ENCODE measurements around the gene KDM4C.
A peak's percentile ranks its signal among the peaks of the same experiment; 100 is the strongest.

The KDM4C gene

DNA sequence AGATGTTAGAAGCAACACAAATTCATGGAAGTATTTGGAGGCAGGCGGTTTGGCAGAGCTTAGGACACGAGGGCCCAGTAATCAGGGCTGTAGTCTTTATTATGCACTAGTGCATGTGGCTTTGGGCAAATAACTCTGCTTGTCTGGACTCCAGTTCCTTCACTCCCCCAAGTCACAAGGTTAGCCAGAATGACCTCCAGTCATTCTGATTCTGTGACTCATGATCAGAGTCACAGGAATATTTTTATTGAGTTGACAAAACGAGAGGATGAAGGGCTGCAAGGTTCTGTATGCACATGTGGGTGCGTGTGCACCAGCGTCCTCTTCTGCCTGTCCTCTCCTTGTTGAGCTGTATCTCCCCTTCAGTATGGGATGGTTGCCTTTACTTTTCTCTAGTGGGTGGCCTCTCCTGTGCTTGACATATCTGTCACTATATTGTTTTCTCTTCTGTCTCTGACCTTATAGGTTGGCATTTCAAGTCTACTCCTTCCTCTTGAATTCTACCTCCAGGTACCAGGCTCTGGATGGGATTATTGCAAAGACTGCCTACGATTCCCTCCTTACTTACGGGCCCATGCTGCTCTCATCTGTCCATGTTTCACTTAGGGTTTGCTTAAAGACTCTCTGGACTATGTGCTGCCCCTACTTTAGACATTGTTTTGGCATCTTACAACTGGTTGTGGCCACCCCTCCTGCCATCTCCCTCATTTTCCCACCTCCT lies 94.6 kb downstream of the KDM4C start:
- Mint-ChIP-seq H3K36me3 (peaks cover 24% of the 10 kb centered on the region), H3K27ac (no peak overlapping the region), H3K27me3 (no peaks in the 10 kb centered on the region), H3K9me3 (no peaks in the 10 kb centered on the region), H3K4me1 (peaks cover 12% of the 10 kb centered on the region), H3K4me3 (no peak overlapping the region)

DNA sequence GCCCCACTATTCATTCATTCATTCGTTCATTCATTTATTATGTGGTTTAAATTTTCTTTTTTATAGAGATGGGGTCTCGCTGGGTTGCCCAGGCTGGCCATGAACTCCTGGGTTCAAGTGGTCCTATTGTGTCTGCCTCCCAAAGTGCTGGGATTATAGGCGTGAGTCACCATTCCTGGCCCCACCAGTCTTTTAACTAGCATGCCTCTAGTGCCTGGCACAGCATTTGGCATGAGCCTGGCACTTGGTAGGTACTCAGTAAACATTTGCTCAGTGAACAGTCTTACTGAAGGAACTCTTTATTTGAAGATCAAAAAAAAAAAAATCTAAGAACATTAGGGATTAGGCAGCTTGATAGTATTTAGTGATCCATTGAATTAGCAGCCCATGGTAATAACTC lies 98.1 kb downstream of the KDM4C start:
- no peaks in the 10 kb centered on the region for H3K9me3 Mint-ChIP-seq
- peaks cover 7% of the 10 kb centered on the region for H3K4me1 Mint-ChIP-seq
- no peaks in the 10 kb centered on the region for H3K27me3 Mint-ChIP-seq
- H3K4me3 Mint-ChIP-seq = no peak overlapping the region
- peaks cover 21% of the 10 kb centered on the region for H3K36me3 Mint-ChIP-seq
- H3K27ac Mint-ChIP-seq = no peak overlapping the region

DNA sequence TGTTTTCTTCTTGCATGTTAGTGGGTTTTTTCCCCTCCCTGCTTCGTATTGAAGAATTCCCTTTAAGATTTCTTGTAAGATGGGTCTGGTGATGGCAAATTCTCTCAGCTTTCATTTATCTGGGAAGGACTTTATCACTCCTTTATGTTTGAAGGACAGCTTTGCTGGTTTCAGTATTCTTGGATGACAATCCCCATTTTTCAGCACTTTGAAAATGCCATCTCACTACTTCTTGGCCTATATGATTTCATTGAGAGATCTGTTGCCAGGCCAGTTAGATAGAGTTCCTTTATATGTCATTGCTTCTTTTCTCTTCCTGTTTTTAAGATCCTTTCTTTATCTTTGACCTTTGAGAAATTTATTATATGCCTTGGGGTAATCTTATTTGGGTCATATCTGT lies 106.3 kb downstream of the KDM4C start:
- Mint-ChIP-seq H3K4me3 (no peak overlapping the region), H3K27me3 (no peaks in the 10 kb centered on the region), H3K4me1 (peaks cover 12% of the 10 kb centered on the region), H3K36me3 (peaks cover 30% of the 10 kb centered on the region), H3K27ac (no peak overlapping the region), H3K9me3 (no peaks in the 10 kb centered on the region)

DNA sequence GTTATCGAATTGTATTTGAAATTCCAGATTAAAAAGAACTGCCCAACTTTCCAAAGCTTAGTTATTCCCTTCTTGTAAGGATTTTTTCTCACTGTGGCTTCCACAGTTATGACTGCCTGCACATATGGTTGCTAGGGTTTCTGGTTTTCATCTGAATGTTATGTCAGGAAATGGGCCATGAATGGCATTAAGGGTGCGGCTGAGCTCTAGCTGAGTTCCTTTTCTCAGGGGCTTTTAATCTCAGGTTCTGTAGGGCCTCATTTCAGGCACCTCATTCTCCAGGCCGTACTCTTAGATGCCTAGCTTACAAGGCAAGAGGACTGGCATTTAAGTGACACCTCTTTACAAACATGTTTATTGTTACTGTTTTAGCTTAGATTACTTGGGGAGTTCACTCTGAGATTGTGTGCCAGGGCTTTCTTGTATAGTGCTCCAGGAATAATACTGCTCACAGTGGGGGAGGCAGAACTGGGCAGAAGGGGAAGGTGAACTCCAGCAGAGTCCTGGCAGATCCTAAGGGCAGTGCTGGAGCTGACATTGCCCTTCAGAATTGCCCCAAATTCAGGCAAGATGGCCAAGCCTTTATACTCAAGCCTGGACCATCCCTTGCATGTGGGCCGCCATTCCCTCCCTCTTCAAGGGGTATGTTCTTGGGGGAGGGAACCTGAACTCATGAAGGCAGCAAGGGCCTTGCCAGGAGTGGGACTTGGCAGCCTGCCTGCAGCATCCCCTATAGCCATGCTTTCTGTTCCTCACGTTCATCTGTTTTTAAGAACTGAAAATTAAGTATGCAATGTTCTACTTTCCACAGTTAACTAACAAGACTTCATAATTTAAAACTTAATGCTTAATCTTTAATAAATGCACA lies 111.5 kb downstream of the KDM4C start:
- peaks cover 36% of the 10 kb centered on the region for H3K36me3 Mint-ChIP-seq
- peaks cover 51% of the 10 kb centered on the region for H3K4me1 Mint-ChIP-seq
- peak overlapping the region; percentile 30 for H3K27ac Mint-ChIP-seq
- no peak overlapping the region for H3K4me3 Mint-ChIP-seq
- no peaks in the 10 kb centered on the region for H3K27me3 Mint-ChIP-seq
- H3K9me3 Mint-ChIP-seq = no peaks in the 10 kb centered on the region

DNA sequence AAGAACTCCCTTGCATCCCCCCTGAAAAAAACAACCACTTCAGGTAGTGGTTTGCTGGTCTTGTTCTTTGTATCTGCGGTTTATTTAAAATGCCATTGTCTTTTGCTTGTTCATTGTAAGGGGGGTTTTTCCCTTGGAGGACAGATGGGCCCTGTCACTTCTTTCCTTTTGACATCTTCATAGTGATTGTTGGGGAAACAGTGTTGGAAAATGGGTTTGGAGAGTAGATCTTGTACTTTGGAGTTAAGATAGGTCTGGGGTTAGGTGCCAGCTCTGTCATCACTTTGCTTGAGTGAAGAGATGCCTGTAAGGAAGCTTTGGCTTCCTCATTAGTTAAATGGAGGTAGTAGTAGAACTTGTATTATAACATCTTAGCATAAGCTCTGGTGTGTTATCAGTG lies 112.4 kb downstream of the KDM4C start:
- Mint-ChIP-seq H3K27me3 (no peaks in the 10 kb centered on the region), H3K4me3 (no peak overlapping the region), H3K27ac (no peak overlapping the region), H3K36me3 (peaks cover 35% of the 10 kb centered on the region), H3K4me1 (peaks cover 60% of the 10 kb centered on the region), H3K9me3 (no peaks in the 10 kb centered on the region)

DNA sequence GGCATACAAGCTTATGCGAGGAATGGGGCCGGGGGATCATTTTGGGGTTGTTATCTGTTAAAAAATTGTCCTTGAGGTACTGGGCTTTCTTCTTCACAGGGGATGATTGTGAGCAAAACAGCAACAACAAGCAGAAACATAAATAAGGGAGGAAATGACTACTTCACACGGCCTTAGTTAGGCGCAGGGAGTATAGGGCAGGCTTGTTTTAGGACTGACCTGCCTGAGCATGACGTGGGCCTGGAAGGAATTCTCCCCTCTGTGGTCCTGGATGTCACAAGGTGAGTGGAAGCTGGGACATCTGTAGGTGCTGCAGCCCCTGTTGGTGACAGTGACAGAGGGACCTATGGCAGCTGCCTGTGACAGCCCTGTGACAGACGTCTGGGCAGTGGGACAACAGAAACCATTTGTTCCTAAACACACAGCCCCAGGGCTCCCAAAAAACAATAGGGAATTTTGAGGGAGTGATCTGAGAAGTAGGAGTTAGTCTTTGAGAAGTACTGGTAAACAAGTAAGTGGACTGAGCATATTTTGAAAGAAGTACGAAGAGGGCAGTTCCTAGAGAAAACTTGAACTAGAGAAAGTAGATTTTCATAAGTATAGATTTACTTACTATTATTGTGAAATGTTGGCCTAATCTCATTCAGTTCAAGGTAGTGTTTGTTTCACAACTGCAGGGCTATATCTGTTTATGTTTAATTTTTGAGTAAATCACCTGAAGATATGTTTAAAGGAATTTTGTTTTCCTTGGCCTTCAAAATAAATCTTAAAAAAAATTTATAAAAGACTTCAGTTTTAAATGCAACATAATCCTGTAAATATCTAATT lies 113.1 kb downstream of the KDM4C start:
- Mint-ChIP-seq H3K36me3 (peaks cover 35% of the 10 kb centered on the region), H3K4me3 (no peak overlapping the region), H3K4me1 (peaks cover 67% of the 10 kb centered on the region), H3K27me3 (no peaks in the 10 kb centered on the region), H3K9me3 (no peaks in the 10 kb centered on the region), H3K27ac (no peak overlapping the region)

DNA sequence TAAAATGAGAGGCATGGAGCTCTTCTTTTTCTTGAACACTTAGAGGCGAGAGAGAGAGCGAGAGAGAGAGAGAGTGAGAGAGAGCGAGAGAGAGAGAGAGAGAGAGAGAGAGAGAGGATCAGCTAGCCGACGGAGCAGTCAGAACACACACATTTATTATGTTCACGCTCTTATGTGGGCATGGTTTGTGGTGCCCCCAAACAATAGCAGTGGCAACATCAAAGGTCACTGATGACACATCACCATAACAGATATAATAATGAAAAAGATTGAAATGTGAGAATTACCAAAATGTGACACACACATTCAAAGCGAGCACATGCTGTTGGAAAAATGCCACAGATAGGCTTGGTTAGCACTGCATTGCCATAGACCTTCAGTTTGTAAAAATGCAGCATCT lies 116.1 kb downstream of the KDM4C start:
- H3K27me3 Mint-ChIP-seq = no peaks in the 10 kb centered on the region
- no peak overlapping the region for H3K4me3 Mint-ChIP-seq
- peaks cover 35% of the 10 kb centered on the region for H3K36me3 Mint-ChIP-seq
- H3K9me3 Mint-ChIP-seq = no peaks in the 10 kb centered on the region
- H3K4me1 Mint-ChIP-seq = peaks cover 81% of the 10 kb centered on the region
- peak overlapping the region; percentile 19 for H3K27ac Mint-ChIP-seq

DNA sequence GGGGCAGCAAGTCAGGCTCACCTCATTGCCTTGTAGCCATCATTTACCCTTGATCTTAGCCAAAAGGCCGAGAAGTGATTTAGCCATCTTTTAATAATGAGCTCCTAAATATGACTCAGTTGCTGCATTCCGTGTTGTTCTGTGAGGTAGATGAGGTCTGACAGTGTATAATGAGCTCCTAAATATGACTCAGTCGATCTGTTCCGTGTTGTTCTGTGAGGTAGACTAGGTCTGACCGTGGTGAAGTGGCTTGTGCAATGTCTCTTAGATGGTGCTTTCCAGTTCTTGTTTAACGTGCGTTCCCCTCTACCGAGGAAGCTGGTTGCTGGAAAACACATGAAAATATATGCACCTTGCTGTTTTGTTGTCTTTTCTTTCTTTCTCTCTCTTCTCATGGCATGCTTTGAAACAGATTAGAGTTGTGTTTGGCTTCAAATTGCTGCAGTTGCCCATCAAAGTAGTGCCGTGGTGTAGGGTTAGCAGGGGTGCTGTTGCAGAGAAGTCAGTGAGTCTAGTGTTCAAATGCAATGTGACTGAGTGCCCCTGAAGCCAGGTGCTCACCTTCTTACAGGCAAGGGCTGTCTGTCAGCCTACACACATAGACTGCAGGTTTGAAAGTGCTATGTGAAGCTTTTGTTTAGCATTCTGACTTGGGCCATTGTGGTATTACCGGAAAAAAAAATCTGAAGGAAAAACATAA lies 118.6 kb downstream of the KDM4C start:
- H3K27ac Mint-ChIP-seq = no peak overlapping the region
- no peaks in the 10 kb centered on the region for H3K27me3 Mint-ChIP-seq
- no peak overlapping the region for H3K4me3 Mint-ChIP-seq
- no peaks in the 10 kb centered on the region for H3K9me3 Mint-ChIP-seq
- H3K36me3 Mint-ChIP-seq = peaks cover 33% of the 10 kb centered on the region
- peaks cover 68% of the 10 kb centered on the region for H3K4me1 Mint-ChIP-seq

DNA sequence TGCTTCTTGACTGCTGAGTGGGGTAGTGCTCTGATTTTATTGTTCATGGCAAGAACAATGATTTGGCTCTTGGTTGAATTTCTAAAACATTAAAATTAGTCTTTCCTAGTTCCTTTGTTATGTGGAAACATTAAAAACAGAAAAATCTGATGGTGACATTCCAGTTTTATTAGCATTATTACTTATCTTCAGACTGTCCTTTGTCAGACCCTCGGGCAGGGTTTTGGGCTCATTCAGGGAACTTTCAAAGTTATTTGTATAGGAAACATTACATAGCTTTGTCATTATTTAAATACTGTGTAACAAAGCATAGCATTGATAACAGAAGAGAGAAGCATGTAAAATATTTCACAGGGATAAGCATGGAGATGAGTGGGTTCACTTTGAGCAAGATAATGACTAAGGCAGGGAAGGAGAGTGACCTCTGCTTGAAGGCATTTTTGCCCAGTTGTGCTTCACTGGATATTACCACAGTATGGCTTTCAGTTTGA lies 119.9 kb downstream of the KDM4C start:
- Mint-ChIP-seq H3K9me3 (no peaks in the 10 kb centered on the region), H3K27me3 (no peaks in the 10 kb centered on the region), H3K27ac (peak overlapping the region; percentile 36), H3K36me3 (peaks cover 33% of the 10 kb centered on the region), H3K4me3 (no peak overlapping the region), H3K4me1 (peaks cover 54% of the 10 kb centered on the region)

DNA sequence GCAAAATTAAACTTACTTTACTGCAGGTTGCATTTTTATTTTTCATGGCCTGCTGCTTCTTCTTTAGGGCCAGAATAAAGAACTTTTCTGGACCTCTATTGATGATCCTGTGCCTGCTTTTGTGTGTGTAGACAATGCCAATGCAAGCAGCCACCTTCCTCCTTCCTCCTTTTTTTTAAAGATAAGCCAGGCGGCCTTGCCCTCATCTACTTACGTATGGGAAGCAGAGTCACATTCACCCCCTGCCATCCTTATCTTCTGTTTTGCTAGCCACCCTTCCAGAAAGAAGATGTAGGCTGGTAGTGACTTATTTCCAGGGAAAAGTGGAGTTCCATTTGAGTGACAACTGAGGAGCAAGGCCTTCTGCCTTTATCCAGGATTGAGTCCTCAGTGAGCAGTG lies 122.9 kb downstream of the KDM4C start:
- peaks cover 28% of the 10 kb centered on the region for H3K36me3 Mint-ChIP-seq
- no peaks in the 10 kb centered on the region for H3K9me3 Mint-ChIP-seq
- H3K4me3 Mint-ChIP-seq = no peak overlapping the region
- no peaks in the 10 kb centered on the region for H3K27me3 Mint-ChIP-seq
- no peak overlapping the region for H3K27ac Mint-ChIP-seq
- peaks cover 43% of the 10 kb centered on the region for H3K4me1 Mint-ChIP-seq

DNA sequence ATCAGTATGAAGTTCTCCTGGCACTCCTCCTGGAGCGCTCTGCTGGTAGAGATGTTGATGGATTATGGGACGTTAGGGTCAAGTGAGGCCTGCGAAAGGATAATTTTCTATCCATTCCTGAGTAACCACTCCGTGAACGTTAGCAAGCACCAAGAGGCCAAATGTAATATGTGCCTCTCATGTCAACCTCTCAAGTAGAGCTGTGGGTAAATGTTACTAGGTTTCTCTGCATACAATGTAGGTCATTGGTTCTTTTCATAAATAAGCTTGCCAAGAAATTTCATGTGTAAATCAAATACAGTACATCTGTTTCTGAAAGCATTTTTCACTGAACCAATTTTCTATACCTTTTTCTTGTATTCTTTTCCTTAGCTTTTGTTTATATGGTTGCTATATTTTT lies 126.3 kb downstream of the KDM4C start:
- Mint-ChIP-seq H3K9me3 (no peaks in the 10 kb centered on the region), H3K4me1 (peaks cover 17% of the 10 kb centered on the region), H3K27ac (no peak overlapping the region), H3K36me3 (peaks cover 27% of the 10 kb centered on the region), H3K27me3 (no peaks in the 10 kb centered on the region), H3K4me3 (no peak overlapping the region)

DNA sequence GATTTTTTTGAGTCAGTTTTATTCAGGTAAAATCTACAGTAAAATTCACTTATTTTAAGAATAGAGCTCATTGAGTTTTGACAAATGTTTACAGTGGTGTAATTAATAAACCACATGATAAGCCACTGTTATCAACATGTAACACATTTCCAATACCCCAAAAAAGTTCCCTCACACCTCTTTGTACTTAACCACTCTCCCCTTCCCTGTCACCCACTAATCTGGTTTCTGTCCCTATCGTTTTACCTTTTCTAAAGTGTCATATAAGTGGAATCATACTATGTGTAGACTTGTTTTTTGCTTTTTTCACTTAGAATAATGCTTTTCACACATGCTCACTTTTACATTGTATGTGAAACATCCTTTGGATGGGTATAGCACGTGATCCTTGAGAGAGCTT lies 127.2 kb downstream of the KDM4C start:
- Mint-ChIP-seq H3K4me1 (peaks cover 24% of the 10 kb centered on the region), H3K27ac (peak overlapping the region; percentile 44), H3K36me3 (peaks cover 31% of the 10 kb centered on the region)

DNA sequence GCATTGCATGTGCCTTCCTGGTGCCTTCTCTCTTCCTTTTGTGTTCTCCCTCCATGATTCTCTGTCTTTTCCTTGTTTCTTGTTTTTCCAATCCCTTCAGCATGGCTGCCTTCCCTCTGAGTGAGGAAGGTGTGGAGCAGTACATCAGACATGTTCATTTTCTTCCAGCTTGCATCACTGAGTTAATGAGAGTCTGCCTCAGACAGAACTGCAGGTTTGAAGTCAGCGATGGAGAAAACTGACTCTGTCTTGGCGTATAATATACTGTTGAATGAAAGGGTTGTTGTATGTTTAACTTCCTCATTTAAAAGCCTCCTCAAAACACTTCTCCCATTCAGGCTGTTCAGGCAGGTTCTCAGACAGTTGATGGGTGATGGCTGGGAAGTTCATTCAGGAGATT lies 129.3 kb downstream of the KDM4C start:
- Mint-ChIP-seq H3K27me3 (no peaks in the 10 kb centered on the region), H3K27ac (no peak overlapping the region), H3K9me3 (no peaks in the 10 kb centered on the region), H3K4me3 (no peak overlapping the region), H3K4me1 (peaks cover 32% of the 10 kb centered on the region), H3K36me3 (peaks cover 37% of the 10 kb centered on the region)

More for the DNA sequence above, 127.2 kb downstream of the KDM4C start:
- Mint-ChIP-seq H3K9me3 (no peaks in the 10 kb centered on the region), H3K27me3 (no peaks in the 10 kb centered on the region), H3K4me3 (no peak overlapping the region)

DNA sequence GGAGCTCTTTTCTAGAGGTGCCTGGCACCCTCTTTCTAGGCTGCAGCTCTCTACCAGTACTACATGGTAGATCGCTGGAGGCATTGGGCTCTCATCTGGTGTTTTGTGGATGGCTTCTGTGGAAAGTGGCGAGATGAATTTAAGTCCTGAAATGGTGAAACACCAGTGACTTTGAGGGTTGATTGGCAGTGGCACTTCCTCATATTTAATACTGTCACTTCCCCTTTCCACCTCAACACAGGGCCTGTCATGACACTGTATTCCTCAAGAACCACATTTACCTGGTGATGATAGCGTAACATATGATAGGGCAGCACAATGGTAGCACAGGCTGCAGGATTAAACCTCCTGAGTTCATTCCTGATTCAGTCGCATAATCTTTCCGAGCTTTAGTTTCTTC lies 132.1 kb downstream of the KDM4C start:
- peaks cover 34% of the 10 kb centered on the region for H3K36me3 Mint-ChIP-seq

More for the DNA sequence above, 132.1 kb downstream of the KDM4C start:
- no peaks in the 10 kb centered on the region for H3K27me3 Mint-ChIP-seq
- no peaks in the 10 kb centered on the region for H3K9me3 Mint-ChIP-seq
- no peak overlapping the region for H3K4me3 Mint-ChIP-seq
- H3K27ac Mint-ChIP-seq = no peak overlapping the region
- H3K4me1 Mint-ChIP-seq = peaks cover 42% of the 10 kb centered on the region

Data from activated naive CD4-positive, alpha-beta T cell treated with anti-CD3 and anti-CD28 coated beads, Interleukin-2, amount 50 U/mL, for 24 hours (primary cell).